Measurements from ENCODE around the gene MPG. TPM values are rescaled to one million over a fixed set of nuclear protein-coding genes. Genes with fewer than 3 reads are reported as not detected.

Gene MPG
- polyA plus RNA-seq, 3 donors, result 32.5 to 86.9 (median 70.6) TPM

DNA sequence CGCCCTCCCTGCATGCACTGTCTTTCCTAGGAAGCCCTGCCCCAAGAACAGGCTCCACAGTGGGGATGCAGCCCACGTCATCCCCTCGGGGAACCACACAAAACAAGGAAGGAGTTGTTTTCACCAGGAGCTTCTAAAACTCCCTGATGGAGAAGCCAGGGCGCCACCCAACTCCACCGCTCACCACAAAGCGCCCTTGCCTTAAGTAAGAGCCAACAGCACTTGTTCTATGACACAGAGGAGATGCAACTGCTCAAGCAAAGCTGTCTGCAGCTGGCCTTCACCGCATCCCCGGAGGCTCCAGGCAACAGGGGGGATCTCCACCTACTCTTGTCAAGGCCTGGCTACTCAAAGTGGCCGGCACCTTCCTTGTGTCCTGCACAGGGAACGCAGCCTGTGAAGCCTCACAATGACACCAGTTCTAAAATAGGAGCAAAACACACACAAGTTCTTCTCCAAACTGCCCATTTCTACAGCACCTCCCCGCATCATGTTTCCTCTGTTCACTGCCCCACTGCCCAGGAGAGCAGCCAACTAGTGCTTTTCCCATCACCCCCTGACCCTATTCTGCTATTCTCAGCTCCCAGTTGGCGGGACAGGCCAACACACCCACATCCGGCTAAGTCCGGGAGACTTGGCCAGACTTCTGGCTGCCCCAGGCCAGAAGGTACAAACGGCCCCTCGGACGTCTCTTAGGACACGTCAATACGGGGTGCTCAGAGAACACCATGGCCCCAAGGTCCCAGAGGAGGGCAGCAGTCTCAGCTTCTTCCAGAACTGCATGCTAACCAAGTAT is 24.2 kb downstream of the MPG start:
- H3K27me3 Mint-ChIP-seq (ENCODE audit: low read depth in 3 of 3), result peaks cover 0 to 5% (median 0%) of the 10 kb centered on the region in 3 donors
- H3K4me3 ChIP-seq (replicated peaks in 1 of 3; ENCODE audit: low read depth in 2 of 3, low read length in 3 of 3), result no peak overlapping the region
- H3K27ac ChIP-seq (ENCODE audit: low read depth in 1 of 2, low read length in 2 of 2), result no peak overlapping the region
- H2AFZ ChIP-seq (ENCODE audit: insufficient read depth, low read depth, low read length, poor library complexity, severe bottlenecking), result no peak overlapping the region
- TF ChIP-seq, protein P1, sequence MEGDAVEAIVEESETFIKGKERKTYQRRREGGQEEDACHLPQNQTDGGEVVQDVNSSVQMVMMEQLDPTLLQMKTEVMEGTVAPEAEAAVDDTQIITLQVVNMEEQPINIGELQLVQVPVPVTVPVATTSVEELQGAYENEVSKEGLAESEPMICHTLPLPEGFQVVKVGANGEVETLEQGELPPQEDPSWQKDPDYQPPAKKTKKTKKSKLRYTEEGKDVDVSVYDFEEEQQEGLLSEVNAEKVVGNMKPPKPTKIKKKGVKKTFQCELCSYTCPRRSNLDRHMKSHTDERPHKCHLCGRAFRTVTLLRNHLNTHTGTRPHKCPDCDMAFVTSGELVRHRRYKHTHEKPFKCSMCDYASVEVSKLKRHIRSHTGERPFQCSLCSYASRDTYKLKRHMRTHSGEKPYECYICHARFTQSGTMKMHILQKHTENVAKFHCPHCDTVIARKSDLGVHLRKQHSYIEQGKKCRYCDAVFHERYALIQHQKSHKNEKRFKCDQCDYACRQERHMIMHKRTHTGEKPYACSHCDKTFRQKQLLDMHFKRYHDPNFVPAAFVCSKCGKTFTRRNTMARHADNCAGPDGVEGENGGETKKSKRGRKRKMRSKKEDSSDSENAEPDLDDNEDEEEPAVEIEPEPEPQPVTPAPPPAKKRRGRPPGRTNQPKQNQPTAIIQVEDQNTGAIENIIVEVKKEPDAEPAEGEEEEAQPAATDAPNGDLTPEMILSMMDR (IDR thresholded peaks at IDR 0.05), result no peak
- H3K4me1 ChIP-seq (ENCODE audit: control insufficient read depth in 1 of 2, insufficient read depth in 2 of 2, low read length in 2 of 2), result no peaks in the 10 kb centered on the region
- H3K9me3 ChIP-seq (replicated peaks in 1 of 2; ENCODE audit: control insufficient read depth in 1 of 2, insufficient read depth in 1 of 2, low read length in 2 of 2), result no peaks in the 10 kb centered on the region
- H3K9ac ChIP-seq (ENCODE audit: insufficient read depth, low read length, poor library complexity, severe bottlenecking), result no peak overlapping the region
- H3K27ac Mint-ChIP-seq, result peak overlapping the region in 1 of 7 donors; percentile 1
- H4K20me1 ChIP-seq (ENCODE audit: insufficient read depth, low read length), result no peaks in the 10 kb centered on the region
- no peaks in the 10 kb centered on the region for H3K27me3 ChIP-seq (ENCODE audit: control insufficient read depth in 2 of 2, insufficient read depth in 2 of 2, low read length in 2 of 2)
- intact Hi-C loops (cut with micrococcal nuclease), result no loop called here
- H3K4me1 Mint-ChIP-seq, result peaks cover 4% of the 10 kb centered on the region
- peaks cover 4 to 19% of the 10 kb centered on the region in 2 donors for H3K36me3 ChIP-seq (replicated peaks in 1 of 2; ENCODE audit: control insufficient read depth in 1 of 2, insufficient read depth in 2 of 2, low read length in 2 of 2)
- peaks cover 45 to 56% of the 10 kb centered on the region in 2 donors for H3K36me3 Mint-ChIP-seq
- no peak for DNase-seq
- 95% methylated on average over 17 of the region's 19 CpGs for WGBS (ENCODE audit: insufficient coverage)
- no peak overlapping the region for H3K4me2 ChIP-seq (replicated peaks; ENCODE audit: extremely low read depth, low read length, poor library complexity, severe bottlenecking)
- no peak overlapping the region for H3K4me3 Mint-ChIP-seq
- no peaks in the 10 kb centered on the region for H3K79me2 ChIP-seq (ENCODE audit: insufficient read depth, low read length)
- H3K9me3 Mint-ChIP-seq, result peaks cover 0 to 2% (median 0%) of the 10 kb centered on the region in 7 donors

DNA sequence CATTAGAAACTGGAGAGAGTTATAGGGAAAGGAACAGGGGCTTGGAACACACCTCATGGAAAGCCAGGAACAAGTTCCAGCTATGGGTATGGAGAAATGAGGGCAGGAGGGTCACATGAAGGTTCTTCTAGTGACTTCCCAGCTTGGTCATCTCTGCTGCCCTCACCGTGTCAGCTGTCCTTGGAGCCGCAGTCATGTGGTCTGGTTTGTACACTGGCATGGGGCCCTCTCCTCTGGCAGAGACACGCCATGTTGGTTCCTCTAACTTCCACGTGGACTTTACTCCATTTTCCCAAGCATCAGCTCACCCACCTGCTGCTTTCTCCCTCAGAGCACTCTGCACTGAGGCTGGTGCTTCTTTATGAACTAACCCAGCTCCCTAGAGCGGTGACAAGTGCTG is 26.3 kb downstream of the MPG start:
- H3K27me3 Mint-ChIP-seq (ENCODE audit: low read depth in 3 of 3), result peaks cover 0 to 5% (median 0%) of the 10 kb centered on the region in 3 donors
- H3K4me1 Mint-ChIP-seq, result no peaks in the 10 kb centered on the region
- H3K9me3 Mint-ChIP-seq, result no peaks in the 10 kb centered on the region
- no peak overlapping the region for H3K4me3 Mint-ChIP-seq
- Histone ChIP-seq H3K4me1 (ENCODE audit: control insufficient read depth in 1 of 2, insufficient read depth in 2 of 2, low read length in 2 of 2) (no peaks in the 10 kb centered on the region), H3K27me3 (ENCODE audit: control insufficient read depth in 2 of 2, insufficient read depth in 2 of 2, low read length in 2 of 2) (no peaks in the 10 kb centered on the region), H3K79me2 (ENCODE audit: insufficient read depth, low read length) (no peaks in the 10 kb centered on the region), H2AFZ (ENCODE audit: insufficient read depth, low read depth, low read length, poor library complexity, severe bottlenecking) (no peak overlapping the region), H3K4me3 (replicated peaks in 1 of 3; ENCODE audit: low read depth in 2 of 3, low read length in 3 of 3) (no peak overlapping the region), H3K9ac (ENCODE audit: insufficient read depth, low read length, poor library complexity, severe bottlenecking) (no peak overlapping the region), H3K4me2 (replicated peaks; ENCODE audit: extremely low read depth, low read length, poor library complexity, severe bottlenecking) (no peak overlapping the region), H3K27ac (ENCODE audit: low read depth in 1 of 2, low read length in 2 of 2) (no peak overlapping the region), H3K9me3 (replicated peaks in 1 of 2; ENCODE audit: control insufficient read depth in 1 of 2, insufficient read depth in 1 of 2, low read length in 2 of 2) (no peaks in the 10 kb centered on the region), H3K36me3 (replicated peaks in 1 of 2; ENCODE audit: control insufficient read depth in 1 of 2, insufficient read depth in 2 of 2, low read length in 2 of 2) (peaks cover 7 to 21% of the 10 kb centered on the region in 2 donors), H4K20me1 (ENCODE audit: insufficient read depth, low read length) (no peaks in the 10 kb centered on the region)
- DNase-seq, result no peak
- peaks cover 46 to 54% of the 10 kb centered on the region in 2 donors for H3K36me3 Mint-ChIP-seq
- peak overlapping the region in 2 of 7 donors; percentile 42 to 61 for H3K27ac Mint-ChIP-seq
- TF ChIP-seq, protein P1 (IDR thresholded peaks at IDR 0.05), result no peak
- intact Hi-C loops (cut with micrococcal nuclease), result no loop called here
- 73% methylated on average over 5 of the region's 5 CpGs for whole genome bisulfite sequencing (ENCODE audit: insufficient coverage)
